ENCODE data around the gene GTF2F2. TPM values are rescaled to one million over a fixed set of nuclear protein-coding genes. Genes with fewer than 3 reads are reported as not detected.

The GTF2F2 gene
- total RNA-seq, 4 donors from 2014 or later, result 9.4 to 23.3 (median 19.6) TPM

- Histone ChIP-seq H3K4me1 (peaks cover 0 to 14% (median 0%) of the 10 kb centered on the region in 3 donors), H3K4me3 (no peak overlapping the region), H3K27me3 (no peaks in the 10 kb centered on the region), H3K36me3 (no peaks in the 10 kb centered on the region), H3K27ac (no peak overlapping the region), H3K9me3 (no peaks in the 10 kb centered on the region)
- WGBS, 2 donors, result 72 to 83% methylated on average over 3 of the region's 3 CpGs
- no peak for DNase-seq
- intact Hi-C loops (cut with DNase I), result no loop called here
- no peak for TF ChIP-seq POLR2A (IDR thresholded peaks at IDR 0.05)
Measured at GRCh38 chr13:45196096-45196495, 75.8 kb downstream of the GTF2F2 start.

- intact Hi-C loops (cut with DNase I), result no loop called here
- Histone ChIP-seq H3K9me3 (no peaks in the 10 kb centered on the region), H3K36me3 (no peaks in the 10 kb centered on the region), H3K27me3 (no peaks in the 10 kb centered on the region), H3K4me1 (peaks cover 0 to 14% (median 0%) of the 10 kb centered on the region in 3 donors), H3K4me3 (no peak overlapping the region), H3K27ac (no peak overlapping the region)
- TF ChIP-seq POLR2A (IDR thresholded peaks at IDR 0.05) (no peak), CTCF (IDR thresholded peaks at IDR 0.05) (no peak)
- DNase-seq, result no peak
- WGBS, 2 donors, result 27 to 64% methylated on average over 1 of the region's 1 CpG
Measured at GRCh38 chr13:45196622-45197021, 76.3 kb downstream of the GTF2F2 start.

GRCh38 chr13:45198041-45198440, 77.7 kb downstream of the GTF2F2 start:
- Histone ChIP-seq H3K9me3 (no peaks in the 10 kb centered on the region), H3K4me1 (peaks cover 0 to 14% (median 0%) of the 10 kb centered on the region in 3 donors), H3K36me3 (no peaks in the 10 kb centered on the region), H3K27ac (no peak overlapping the region), H3K4me3 (no peak overlapping the region), H3K27me3 (no peaks in the 10 kb centered on the region)
- 74 to 94% methylated on average over 2 of the region's 2 CpGs for WGBS, 2 donors
- DNase-seq, result no peak
- no peak for TF ChIP-seq CTCF (IDR thresholded peaks at IDR 0.05)
- TF ChIP-seq POLR2A (IDR thresholded peaks at IDR 0.05), result no peak
- intact Hi-C loops (cut with DNase I), result no loop called here

- Histone ChIP-seq H3K4me3 (no peak overlapping the region), H3K4me1 (peaks cover 0 to 14% (median 0%) of the 10 kb centered on the region in 3 donors), H3K36me3 (no peaks in the 10 kb centered on the region), H3K27ac (no peak overlapping the region), H3K27me3 (no peaks in the 10 kb centered on the region), H3K9me3 (no peaks in the 10 kb centered on the region)
- no peak for DNase-seq
- WGBS, 2 donors, result 83 to 90% methylated on average over 3 of the region's 3 CpGs
- intact Hi-C loops (cut with DNase I), result no loop called here
- TF ChIP-seq POLR2A (IDR thresholded peaks at IDR 0.05) (no peak), CTCF (IDR thresholded peaks at IDR 0.05) (no peak)
Measured at GRCh38 chr13:45198924-45199323, 78.6 kb downstream of the GTF2F2 start.

GRCh38 chr13:45199711-45200110, 79.4 kb downstream of the GTF2F2 start:
- Histone ChIP-seq H3K4me1 (peaks cover 0 to 14% (median 0%) of the 10 kb centered on the region in 3 donors), H3K4me3 (no peak overlapping the region), H3K36me3 (no peaks in the 10 kb centered on the region), H3K27me3 (no peaks in the 10 kb centered on the region), H3K9me3 (no peaks in the 10 kb centered on the region), H3K27ac (no peak overlapping the region)
- DNase-seq, result no peak
- intact Hi-C loops (cut with DNase I), result no loop called here
- WGBS, 2 donors, result 94 to 95% methylated on average over 4 of the region's 4 CpGs
- TF ChIP-seq CTCF (IDR thresholded peaks at IDR 0.05), result no peak
- TF ChIP-seq POLR2A (IDR thresholded peaks at IDR 0.05), result no peak

- no peaks in the 10 kb centered on the region for H3K36me3 ChIP-seq
- H3K9me3 ChIP-seq, result no peaks in the 10 kb centered on the region
- H3K4me3 ChIP-seq, result no peak within 1 kb of the TSS
- peaks cover 0 to 23% (median 0%) of the 10 kb centered on the region in 3 donors for H3K4me1 ChIP-seq
- no peak for DNase-seq
- no peaks in the 10 kb centered on the region for H3K27me3 ChIP-seq
- no peak within 1 kb of the TSS for H3K27ac ChIP-seq
- intact Hi-C loops (cut with DNase I), result no loop called here
- TF ChIP-seq POLR2A (IDR thresholded peaks at IDR 0.05) (no peak), CTCF (IDR thresholded peaks at IDR 0.05) (no peak)
- 45 to 76% methylated on average over 2 of the region's 2 CpGs for WGBS, 2 donors
Measured at GRCh38 chr13:45200701-45201232, 80.5 kb downstream of the GTF2F2 start, which contains the start of gene KCTD4. KCTD4 (minus strand) TSS chr13:45201045; CDS start chr13:45194567, 6,478 bp downstream.
